WTC11 (cell line): ENCODE results near the gene ZBTB43. TPM values are rescaled to one million over a fixed set of nuclear protein-coding genes. Genes with fewer than 3 reads are reported as not detected.

Experiments
- ATAC-seq: fragments of 200-7000 bp; cut with Tn5 transposase; 2 replicates; pipeline ENCODE4 v1.10.0; 2021; ENCODE audit warnings: mild to moderate bottlenecking, moderate library complexity
- CTCF ChIA-PET: fragments of 300-600 bp; sonication (Branson Sonifier 250); formaldehyde crosslinking; loops from one replicate; lab custom pipeline; 2021; ENCODE audit warnings: antibody characterized with exemption; lab: Charles Lee
- POLR2A ChIA-PET: fragments of 350-600 bp; sonication (Branson Sonifier 250); formaldehyde crosslinking; loops from one replicate; lab custom pipeline; 2021; ENCODE audit warnings: antibody characterized with exemption; lab: Charles Lee
- DNase-seq: peaks from one replicate; pipeline ENCODE4 v3.0.0; 2021; ENCODE audit warnings: low spot score
- H3K27ac Mint-ChIP-seq: 2 replicates; pipeline ENCODE4 v1.8.0; 2021; ENCODE audit warnings: mixed read lengths
- H3K27me3 Mint-ChIP-seq: 2 replicates; pipeline ENCODE4 v1.8.0; 2021; ENCODE audit warnings: low read depth, mild to moderate bottlenecking, moderate library complexity, mixed read lengths
- H3K36me3 Mint-ChIP-seq: 2 replicates; pipeline ENCODE4 v1.8.0; 2021; ENCODE audit warnings: mixed read lengths
- H3K4me1 Mint-ChIP-seq: 2 replicates; pipeline ENCODE4 v1.8.0; 2022; ENCODE audit warnings: mixed read lengths
- H3K4me3 Mint-ChIP-seq: 2 replicates; pipeline ENCODE4 v1.8.0; 2021; ENCODE audit warnings: mild to moderate bottlenecking, moderate library complexity, mixed read lengths
- H3K9me3 Mint-ChIP-seq: 2 replicates; pipeline ENCODE4 v1.8.0; 2021; ENCODE audit warnings: mixed read lengths
- ATF1 ChIP-seq: sonication (generic); formaldehyde crosslinking; IDR thresholded peaks from 2 replicates; pipeline ENCODE4 v1.8.1; 2023; ENCODE audit warnings: mild to moderate bottlenecking, moderate library complexity, missing genetic modification reagents
- CREB1 ChIP-seq: sonication (generic); formaldehyde crosslinking; IDR thresholded peaks from 2 replicates; pipeline ENCODE4 v1.8.0; 2023; ENCODE audit warnings: mild to moderate bottlenecking, missing genetic modification reagents
- ELF4 ChIP-seq: sonication (generic); formaldehyde crosslinking; IDR thresholded peaks from 2 replicates; pipeline ENCODE4 v1.8.1; 2022; ENCODE audit warnings: low read depth, mild to moderate bottlenecking, moderate library complexity, missing genetic modification reagents
- EMX1 ChIP-seq: fragments of 250-450 bp; sonication (Bioruptor Pico); IDR thresholded peaks from 2 replicates; pipeline ENCODE4 v1.8.0; 2021; ENCODE audit warnings: mild to moderate bottlenecking
- ETV6 ChIP-seq: sonication (generic); formaldehyde crosslinking; IDR thresholded peaks from 2 replicates; pipeline ENCODE4 v1.8.1; 2022; ENCODE audit warnings: mild to moderate bottlenecking, missing genetic modification reagents
- HMGA2 ChIP-seq: fragments of 250-450 bp; sonication (Bioruptor Pico); IDR thresholded peaks from 2 replicates; pipeline ENCODE4 v1.4.0; 2021; ENCODE audit warnings: mild to moderate bottlenecking, moderate library complexity
- NFATC4 ChIP-seq: fragments of 250-450 bp; sonication (Bioruptor Pico); IDR thresholded peaks from 2 replicates; pipeline ENCODE4 v1.9.0; 2021; ENCODE audit warnings: mild to moderate bottlenecking
- RORB ChIP-seq: fragments of 250-450 bp; sonication (Bioruptor Pico); IDR thresholded peaks from 2 replicates; pipeline ENCODE4 v1.9.0; 2021; ENCODE audit warnings: mild to moderate bottlenecking
- ZNF219 ChIP-seq: sonication (generic); formaldehyde crosslinking; IDR thresholded peaks from 2 replicates; pipeline ENCODE4 v1.8.0; 2023; ENCODE audit warnings: missing genetic modification reagents, mild to moderate bottlenecking, borderline replicate concordance
- ZNF512 ChIP-seq: sonication (generic); formaldehyde crosslinking; IDR thresholded peaks from 2 replicates; pipeline ENCODE4 v1.8.1; 2022; ENCODE audit warnings: missing genetic modification reagents, borderline replicate concordance
- ZNF532 ChIP-seq: fragments of 250-450 bp; sonication (Bioruptor Pico); IDR thresholded peaks from 2 replicates; pipeline ENCODE4 v1.9.0; 2021; ENCODE audit warnings: mild to moderate bottlenecking, borderline replicate concordance
- total RNA-seq: library from RNA; stranded (reverse); gene quantifications from 3 replicates; pipeline ENCODE4 v1.2.3, GENCODE V29; 2021
- TF ChIP-seq, protein P1 (sequence below): sonication (generic); formaldehyde crosslinking; IDR thresholded peaks from 2 replicates; pipeline ENCODE4 v1.8.1; 2023; ENCODE audit warnings: mild to moderate bottlenecking, missing genetic modification reagents
- TF ChIP-seq, protein P2 (sequence below): sonication (generic); formaldehyde crosslinking; IDR thresholded peaks from 2 replicates; pipeline ENCODE4 v1.8.0; 2023; ENCODE audit warnings: missing genetic modification reagents
- TF ChIP-seq, protein P3 (sequence below): sonication (generic); formaldehyde crosslinking; IDR thresholded peaks from 2 replicates; pipeline ENCODE4 v1.8.1; 2023; ENCODE audit warnings: mild to moderate bottlenecking, missing genetic modification reagents, borderline replicate concordance

Gene ZBTB43
- total RNA-seq, 1 experiment from 2014 or later, result 23.8 TPM

DNA sequence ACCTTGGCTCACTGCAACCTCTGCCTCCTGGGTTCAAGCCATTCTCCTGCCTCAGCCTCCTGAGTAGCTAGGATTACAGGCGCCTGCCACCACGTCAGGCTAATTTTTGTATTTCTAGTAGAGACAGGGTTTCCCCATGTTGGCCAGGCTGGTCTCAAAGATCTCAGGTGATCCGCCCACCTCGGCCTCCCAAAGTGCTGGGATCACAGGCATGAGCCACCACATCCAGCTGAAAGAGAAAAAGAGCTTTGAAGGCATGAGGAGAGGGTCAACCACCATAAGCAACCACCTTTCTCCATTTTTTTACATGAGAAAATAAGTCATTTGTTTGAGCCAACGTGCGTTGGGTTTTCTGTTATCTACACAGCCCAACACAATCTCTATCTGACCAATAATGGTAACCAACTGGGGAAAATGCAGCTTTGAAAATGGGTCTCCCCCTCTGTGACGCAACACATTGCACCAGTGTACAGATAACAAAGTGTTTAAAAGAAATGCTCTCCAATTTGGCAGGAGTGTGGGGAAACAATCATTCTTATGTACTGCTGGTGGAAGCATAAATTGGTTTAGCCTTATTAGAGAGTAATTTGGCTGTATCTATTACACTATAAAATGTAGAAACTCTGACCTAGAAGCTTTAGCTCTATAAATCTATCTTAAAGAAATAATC, 45.8 kb upstream of the ZBTB43 start:
- no peak overlapping the region for H3K4me3 Mint-ChIP-seq
- no peaks in the 10 kb centered on the region for H3K36me3 Mint-ChIP-seq
- TF ChIP-seq ELF4 (CRISPR knock-in tag), result no peak
- TF ChIP-seq, protein P1, sequence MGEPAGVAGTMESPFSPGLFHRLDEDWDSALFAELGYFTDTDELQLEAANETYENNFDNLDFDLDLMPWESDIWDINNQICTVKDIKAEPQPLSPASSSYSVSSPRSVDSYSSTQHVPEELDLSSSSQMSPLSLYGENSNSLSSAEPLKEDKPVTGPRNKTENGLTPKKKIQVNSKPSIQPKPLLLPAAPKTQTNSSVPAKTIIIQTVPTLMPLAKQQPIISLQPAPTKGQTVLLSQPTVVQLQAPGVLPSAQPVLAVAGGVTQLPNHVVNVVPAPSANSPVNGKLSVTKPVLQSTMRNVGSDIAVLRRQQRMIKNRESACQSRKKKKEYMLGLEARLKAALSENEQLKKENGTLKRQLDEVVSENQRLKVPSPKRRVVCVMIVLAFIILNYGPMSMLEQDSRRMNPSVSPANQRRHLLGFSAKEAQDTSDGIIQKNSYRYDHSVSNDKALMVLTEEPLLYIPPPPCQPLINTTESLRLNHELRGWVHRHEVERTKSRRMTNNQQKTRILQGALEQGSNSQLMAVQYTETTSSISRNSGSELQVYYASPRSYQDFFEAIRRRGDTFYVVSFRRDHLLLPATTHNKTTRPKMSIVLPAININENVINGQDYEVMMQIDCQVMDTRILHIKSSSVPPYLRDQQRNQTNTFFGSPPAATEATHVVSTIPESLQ (CRISPR knock-in tag), result no peak
- TF ChIP-seq ZNF532 (CRISPR knock-in tag), result no peak
- no peak for TF ChIP-seq ETV6 (CRISPR knock-in tag)
- TF ChIP-seq, protein P2, sequence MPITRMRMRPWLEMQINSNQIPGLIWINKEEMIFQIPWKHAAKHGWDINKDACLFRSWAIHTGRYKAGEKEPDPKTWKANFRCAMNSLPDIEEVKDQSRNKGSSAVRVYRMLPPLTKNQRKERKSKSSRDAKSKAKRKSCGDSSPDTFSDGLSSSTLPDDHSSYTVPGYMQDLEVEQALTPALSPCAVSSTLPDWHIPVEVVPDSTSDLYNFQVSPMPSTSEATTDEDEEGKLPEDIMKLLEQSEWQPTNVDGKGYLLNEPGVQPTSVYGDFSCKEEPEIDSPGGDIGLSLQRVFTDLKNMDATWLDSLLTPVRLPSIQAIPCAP, result no peak
- no peak for TF ChIP-seq NFATC4 (CRISPR knock-in tag)
- TF ChIP-seq HMGA2 (CRISPR knock-in tag), result no peak
- TF ChIP-seq EMX1 (CRISPR knock-in tag), result no peak
- no peak for TF ChIP-seq ATF1 (CRISPR knock-in tag)
- TF ChIP-seq ZNF512 (CRISPR knock-in tag), result no peak
- peaks cover 10% of the 10 kb centered on the region; the same call in 1 of the 2 replicates for H3K27me3 Mint-ChIP-seq
- H3K4me1 Mint-ChIP-seq, result no peaks in the 10 kb centered on the region
- H3K27ac Mint-ChIP-seq, result no peak overlapping the region
- CTCF ChIA-PET, result interaction anchor here (1.1 to 6.3 kb wide), 5 partner anchors 14 to 69 kb away, joined by 4 to 40 read pairs (median 5); no protein-coding TSS in a partner anchor
- 0 out of 2 replicates have a peak, but pooled peaks cover 7% of the 10 kb centered on the region for H3K9me3 Mint-ChIP-seq
- POLR2A ChIA-PET, result no interaction called here
- no peak for ATAC-seq
- DNase-seq, result no peak

DNA sequence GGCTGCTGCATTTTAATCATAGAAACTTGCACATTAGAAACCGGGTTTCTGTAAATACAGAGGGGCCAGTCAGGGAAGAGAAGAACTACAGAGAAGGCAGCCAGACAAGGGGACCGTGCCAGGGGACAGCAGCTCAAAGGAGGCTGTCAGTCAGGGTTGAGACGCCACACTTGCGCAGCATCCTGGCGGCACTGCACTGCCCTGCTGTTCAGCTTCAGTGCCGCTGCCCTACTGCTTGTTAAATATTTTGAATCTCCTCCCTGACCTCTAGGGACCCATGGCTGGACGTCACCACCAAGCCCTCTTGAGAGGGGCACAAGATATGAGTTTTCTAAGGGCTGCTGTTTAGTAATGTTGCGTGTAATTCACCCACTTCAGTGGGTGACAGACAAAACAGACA, 43.6 kb upstream of the ZBTB43 start:
- DNase-seq, result no peak
- no peak overlapping the region for H3K4me3 Mint-ChIP-seq
- H3K36me3 Mint-ChIP-seq, result no peaks in the 10 kb centered on the region
- POLR2A ChIA-PET, result no interaction called here
- 0 out of 2 replicates have a peak, but pooled peaks cover 7% of the 10 kb centered on the region for H3K9me3 Mint-ChIP-seq
- H3K27ac Mint-ChIP-seq, result no peak overlapping the region
- peaks cover 10% of the 10 kb centered on the region; the same call in 1 of the 2 replicates for H3K27me3 Mint-ChIP-seq
- no peak for ATAC-seq
- no peaks in the 10 kb centered on the region for H3K4me1 Mint-ChIP-seq
- TF ChIP-seq ZNF219, result no peak
- TF ChIP-seq, protein P3, sequence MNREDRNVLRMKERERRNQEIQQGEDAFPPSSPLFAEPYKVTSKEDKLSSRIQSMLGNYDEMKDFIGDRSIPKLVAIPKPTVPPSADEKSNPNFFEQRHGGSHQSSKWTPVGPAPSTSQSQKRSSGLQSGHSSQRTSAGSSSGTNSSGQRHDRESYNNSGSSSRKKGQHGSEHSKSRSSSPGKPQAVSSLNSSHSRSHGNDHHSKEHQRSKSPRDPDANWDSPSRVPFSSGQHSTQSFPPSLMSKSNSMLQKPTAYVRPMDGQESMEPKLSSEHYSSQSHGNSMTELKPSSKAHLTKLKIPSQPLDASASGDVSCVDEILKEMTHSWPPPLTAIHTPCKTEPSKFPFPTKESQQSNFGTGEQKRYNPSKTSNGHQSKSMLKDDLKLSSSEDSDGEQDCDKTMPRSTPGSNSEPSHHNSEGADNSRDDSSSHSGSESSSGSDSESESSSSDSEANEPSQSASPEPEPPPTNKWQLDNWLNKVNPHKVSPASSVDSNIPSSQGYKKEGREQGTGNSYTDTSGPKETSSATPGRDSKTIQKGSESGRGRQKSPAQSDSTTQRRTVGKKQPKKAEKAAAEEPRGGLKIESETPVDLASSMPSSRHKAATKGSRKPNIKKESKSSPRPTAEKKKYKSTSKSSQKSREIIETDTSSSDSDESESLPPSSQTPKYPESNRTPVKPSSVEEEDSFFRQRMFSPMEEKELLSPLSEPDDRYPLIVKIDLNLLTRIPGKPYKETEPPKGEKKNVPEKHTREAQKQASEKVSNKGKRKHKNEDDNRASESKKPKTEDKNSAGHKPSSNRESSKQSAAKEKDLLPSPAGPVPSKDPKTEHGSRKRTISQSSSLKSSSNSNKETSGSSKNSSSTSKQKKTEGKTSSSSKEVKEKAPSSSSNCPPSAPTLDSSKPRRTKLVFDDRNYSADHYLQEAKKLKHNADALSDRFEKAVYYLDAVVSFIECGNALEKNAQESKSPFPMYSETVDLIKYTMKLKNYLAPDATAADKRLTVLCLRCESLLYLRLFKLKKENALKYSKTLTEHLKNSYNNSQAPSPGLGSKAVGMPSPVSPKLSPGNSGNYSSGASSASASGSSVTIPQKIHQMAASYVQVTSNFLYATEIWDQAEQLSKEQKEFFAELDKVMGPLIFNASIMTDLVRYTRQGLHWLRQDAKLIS (CRISPR knock-in tag), result no peak
- no peak for TF ChIP-seq RORB
- TF ChIP-seq CREB1 (CRISPR knock-in tag), result no peak
- no peak for TF ChIP-seq ZNF512 (CRISPR knock-in tag)
- TF ChIP-seq HMGA2 (CRISPR knock-in tag), result no peak
- CTCF ChIA-PET, result interaction anchor here (1.2 to 6.3 kb wide), 5 partner anchors 12 to 71 kb away, joined by 3 to 40 read pairs (median 5); no protein-coding TSS in a partner anchor
